VCaP (cell line): Measurements from ENCODE around the gene PPP1R9B.

ENCODE experiments used
- H3K27ac ChIP-seq: fragments of 450-650 bp; 2 replicates; pipeline ENCODE4 v1.5.1; 2017
- TF ChIP-seq, protein P1 (sequence below): fragments of 450-650 bp; conservative IDR thresholded peaks from 2 replicates; pipeline ENCODE4 v1.5.1; 2017; ENCODE audit warnings: mild to moderate bottlenecking, moderate library complexity

Gene PPP1R9B

DNA sequence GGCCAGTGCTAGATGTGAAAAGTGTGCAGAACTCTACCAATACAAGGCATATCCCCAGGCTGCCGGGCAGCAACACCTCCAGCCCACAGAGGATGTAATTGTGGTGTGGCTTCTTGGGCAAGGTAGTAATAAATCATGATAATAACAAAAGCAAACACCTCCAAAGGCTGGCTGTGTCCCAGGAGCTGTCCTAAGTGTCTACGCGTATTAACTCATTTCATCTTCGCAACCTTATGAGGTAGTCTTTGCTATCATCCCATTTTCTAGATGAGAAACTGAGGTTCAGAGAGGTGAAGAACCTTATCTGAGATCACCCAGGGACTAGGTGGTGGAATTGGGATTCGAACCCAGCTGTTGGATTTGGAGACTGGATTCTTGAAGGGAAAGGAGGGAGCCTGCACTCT, 50.0 kb downstream of the PPP1R9B start:
- H3K27ac ChIP-seq: no peak overlapping the region
- TF ChIP-seq, protein P1, sequence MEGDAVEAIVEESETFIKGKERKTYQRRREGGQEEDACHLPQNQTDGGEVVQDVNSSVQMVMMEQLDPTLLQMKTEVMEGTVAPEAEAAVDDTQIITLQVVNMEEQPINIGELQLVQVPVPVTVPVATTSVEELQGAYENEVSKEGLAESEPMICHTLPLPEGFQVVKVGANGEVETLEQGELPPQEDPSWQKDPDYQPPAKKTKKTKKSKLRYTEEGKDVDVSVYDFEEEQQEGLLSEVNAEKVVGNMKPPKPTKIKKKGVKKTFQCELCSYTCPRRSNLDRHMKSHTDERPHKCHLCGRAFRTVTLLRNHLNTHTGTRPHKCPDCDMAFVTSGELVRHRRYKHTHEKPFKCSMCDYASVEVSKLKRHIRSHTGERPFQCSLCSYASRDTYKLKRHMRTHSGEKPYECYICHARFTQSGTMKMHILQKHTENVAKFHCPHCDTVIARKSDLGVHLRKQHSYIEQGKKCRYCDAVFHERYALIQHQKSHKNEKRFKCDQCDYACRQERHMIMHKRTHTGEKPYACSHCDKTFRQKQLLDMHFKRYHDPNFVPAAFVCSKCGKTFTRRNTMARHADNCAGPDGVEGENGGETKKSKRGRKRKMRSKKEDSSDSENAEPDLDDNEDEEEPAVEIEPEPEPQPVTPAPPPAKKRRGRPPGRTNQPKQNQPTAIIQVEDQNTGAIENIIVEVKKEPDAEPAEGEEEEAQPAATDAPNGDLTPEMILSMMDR: no peak

DNA sequence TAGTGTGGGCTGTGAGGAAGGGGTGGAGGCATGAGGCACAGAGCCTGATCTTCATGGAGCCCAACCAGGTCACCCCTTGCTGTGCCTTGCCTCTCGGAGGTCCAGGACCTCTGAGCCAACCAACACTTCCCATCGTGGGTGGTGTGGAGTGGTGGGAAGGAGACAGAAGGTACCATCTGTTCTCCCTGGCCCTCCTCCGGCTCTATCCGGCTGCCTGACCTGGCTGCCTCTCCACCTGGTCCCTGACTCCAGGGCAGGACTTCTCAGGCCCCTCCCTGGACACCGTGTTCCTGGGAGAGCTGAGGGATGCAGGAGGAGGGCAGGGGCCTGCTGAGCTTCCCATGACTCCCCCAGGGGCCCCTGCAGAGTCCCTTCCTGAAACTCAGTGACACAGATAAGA, 51.5 kb downstream of the PPP1R9B start:
- TF ChIP-seq, protein P1: no peak
- no peak overlapping the region for H3K27ac ChIP-seq

DNA sequence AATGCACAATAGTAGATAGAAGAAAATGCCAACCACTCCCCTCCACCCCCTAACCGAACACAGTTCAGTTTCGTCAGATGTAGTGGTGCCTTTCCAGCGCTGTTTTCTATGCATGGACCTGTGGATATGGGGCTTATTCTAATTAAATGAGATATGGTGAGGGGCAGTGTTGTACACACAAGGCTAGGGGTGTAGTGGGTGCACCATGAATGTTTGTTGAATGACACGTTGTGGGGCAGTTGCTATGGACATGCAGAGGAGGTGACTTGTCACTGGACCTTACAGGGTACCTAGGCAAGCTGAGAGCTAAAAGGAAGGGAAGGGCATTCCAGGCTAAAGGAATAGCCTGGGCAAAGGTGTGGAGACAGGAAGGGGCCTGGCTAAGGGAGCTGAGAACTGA, 51.9 kb downstream of the PPP1R9B start:
- H3K27ac ChIP-seq: no peak overlapping the region
- TF ChIP-seq, protein P1: no peak

DNA sequence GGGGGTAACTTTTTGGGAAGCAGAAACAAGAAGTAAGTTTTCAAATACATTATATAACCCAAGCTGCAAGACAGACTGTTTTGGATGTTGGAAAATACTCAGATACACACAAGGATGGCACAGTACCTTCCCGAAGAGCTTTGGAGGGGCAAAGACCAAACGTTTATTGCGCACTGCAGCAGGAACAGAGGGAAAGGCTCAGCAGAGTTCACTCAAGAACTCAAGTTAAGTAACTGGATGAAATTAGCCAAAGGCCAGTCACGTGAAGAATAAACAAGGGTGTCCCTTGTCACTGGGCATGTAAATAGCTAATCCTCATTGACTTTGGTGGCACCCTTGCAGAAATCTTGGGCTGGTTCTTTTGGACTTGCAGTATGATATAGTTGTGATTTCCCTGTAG, 52.6 kb downstream of the PPP1R9B start:
- no peak overlapping the region for H3K27ac ChIP-seq
- TF ChIP-seq, protein P1: no peak

DNA sequence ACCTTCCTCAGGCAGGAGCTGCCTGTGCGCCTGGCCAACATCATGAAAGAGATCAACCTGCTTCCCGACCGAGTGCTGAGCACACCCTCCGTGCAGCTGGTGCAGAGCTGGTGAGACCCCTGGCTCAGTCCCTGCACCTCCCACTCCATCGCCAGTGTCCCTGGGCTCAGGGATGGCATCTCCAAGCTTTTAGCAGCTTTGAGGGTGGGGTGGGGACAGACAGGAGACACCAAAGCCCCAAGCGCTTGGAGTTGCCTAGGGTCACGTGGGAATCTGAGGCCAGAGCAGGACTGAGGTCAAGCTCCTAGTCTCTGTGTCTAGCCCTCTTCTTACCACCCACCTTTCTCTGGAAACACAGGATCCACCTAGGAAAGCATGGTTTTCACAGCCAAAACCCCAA, 53.0 kb downstream of the PPP1R9B start:
- TF ChIP-seq, protein P1: no peak
- H3K27ac ChIP-seq: no peak overlapping the region

DNA sequence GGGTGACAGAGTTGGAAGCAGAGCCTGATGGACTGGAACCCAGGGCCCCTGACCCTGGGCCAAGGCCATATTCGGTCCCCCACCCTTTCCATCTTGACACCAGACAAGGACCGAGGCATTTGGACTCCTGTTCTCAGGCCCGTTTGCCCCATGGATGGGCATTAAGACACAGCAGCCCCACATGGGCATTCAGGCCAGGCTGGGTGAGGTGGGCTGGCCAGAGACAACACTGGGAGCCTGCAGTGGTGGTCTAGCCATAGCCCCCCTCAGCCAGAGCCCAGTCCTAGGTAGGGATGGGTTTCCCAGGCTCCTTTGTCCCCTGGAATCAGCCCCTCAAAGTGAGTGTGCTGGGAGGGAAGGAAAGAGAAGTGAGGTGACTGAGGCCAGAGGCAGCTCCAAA, 53.7 kb downstream of the PPP1R9B start:
- TF ChIP-seq, protein P1: no peak
- H3K27ac ChIP-seq: peak overlapping the region; percentile 80; the same call in 1 of the 2 replicates

DNA sequence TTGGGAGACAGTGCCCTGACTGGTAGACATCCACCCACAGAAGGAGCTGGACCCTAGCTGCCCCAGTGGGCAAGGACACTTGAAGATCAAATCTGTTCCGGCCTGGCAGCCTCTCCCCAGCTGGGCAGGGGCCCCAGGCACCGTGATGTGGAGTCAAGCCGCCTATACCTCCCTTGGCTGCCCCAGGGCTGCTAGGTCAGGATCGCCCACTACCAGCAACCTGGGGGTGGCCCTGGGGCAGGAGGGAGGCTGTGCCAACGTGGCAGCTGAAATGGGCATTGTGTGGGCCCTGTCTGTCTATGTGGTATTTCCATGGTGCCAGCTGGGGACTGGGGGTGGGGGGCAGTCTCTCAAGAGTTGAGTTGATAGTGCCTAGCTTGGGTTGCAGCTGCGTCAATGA, 54.4 kb downstream of the PPP1R9B start:
- TF ChIP-seq, protein P1: no peak
- peak overlapping the region; percentile 80; the same call in 1 of the 2 replicates for H3K27ac ChIP-seq

DNA sequence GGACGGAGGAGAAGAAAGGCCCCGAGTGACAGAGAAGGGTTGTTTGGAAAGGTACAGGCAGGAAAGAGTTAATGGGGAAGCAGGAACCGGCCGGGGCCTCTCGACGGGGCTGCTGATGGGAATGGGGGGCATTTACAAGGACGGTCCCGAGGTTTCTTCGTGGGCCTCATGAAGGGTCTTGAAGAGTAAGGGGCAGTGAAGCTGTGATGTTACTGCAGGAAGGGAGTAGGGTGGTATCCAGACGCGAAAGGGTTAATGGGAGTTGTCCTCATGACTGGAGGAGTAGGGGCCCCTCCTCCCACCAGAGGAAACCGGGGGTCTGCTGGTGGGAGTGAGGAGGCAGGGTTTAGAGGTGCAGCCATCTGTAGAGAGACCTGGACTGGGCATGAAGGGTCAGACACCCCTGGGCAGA, 54.8 kb downstream of the PPP1R9B start:
- H3K27ac ChIP-seq: peak overlapping the region; percentile 80
- TF ChIP-seq, protein P1: no peak
